ENCODE data around the gene XRCC1. TPM values are rescaled to one million over a fixed set of nuclear protein-coding genes. Genes with fewer than 3 reads are reported as not detected.
"Not testable (repeated sequence)": the region's sequence is repeated elsewhere in the genome, so short reads cannot be mapped to it uniquely, and the experiment has no call there.

Gene XRCC1
- total and polyA plus RNA-seq, 4 experiments from 2014 or later, result 16.3 to 41.0 (median 31.2) TPM

DNA sequence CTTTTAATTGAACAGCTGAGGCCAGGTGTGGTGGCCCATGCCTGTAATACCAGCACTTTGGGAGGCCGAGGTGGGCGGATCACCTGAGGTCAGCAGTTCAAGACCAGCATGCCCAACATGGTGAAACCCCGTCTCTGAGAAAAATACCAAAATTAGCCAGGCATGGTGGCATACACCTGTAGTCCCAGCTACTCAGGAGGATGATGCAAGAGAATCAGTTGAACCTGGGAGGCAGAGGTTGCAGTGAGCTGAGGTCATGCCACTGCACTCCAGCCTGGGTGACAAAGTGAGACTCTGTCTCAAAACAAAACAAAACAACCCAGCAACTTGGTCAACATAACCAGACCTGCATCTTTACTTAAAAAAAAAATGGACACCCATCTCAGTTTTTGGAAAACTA is 11.7 kb upstream of the XRCC1 start:
- H3K4me1 ChIP-seq (ENCODE audit: insufficient read depth, low read length); H3K36me3 ChIP-seq (ENCODE audit: insufficient read depth, low read length); H3K36me3 Mint-ChIP-seq; POLR2A ChIA-PET (ENCODE audit: partially characterized antibody); H3K27ac Mint-ChIP-seq; H3K9me3 ChIP-seq (ENCODE audit: control insufficient read depth in 1 of 2, low read length in 2 of 2); H3K27me3 ChIP-seq (ENCODE audit: insufficient read depth, low read length); H3K27me3 Mint-ChIP-seq; DNase-seq; H3K4me3 ChIP-seq (ENCODE audit: low read length in 2 of 2); H3K27ac ChIP-seq (ENCODE audit: low read depth, low read length); H3K4me3 Mint-ChIP-seq; H3K9me3 Mint-ChIP-seq; intact Hi-C loops (cut with micrococcal nuclease): not testable (repeated sequence)
- CTCF ChIA-PET (ENCODE audit: partially characterized antibody), result interaction anchor here (1.2 kb wide), 1 partner anchor 12 kb away, joined by 5 read pairs; the partner anchor contains the start of genes PINLYP and XRCC1
- H3K4me1 Mint-ChIP-seq, result peaks cover 3 to 24% (median 12%) of the 10 kb centered on the region in 4 donors

- no peak overlapping the region for H3K27ac ChIP-seq (ENCODE audit: low read depth, low read length)
- no peaks in the 10 kb centered on the region for H3K4me1 ChIP-seq (ENCODE audit: insufficient read depth, low read length)
- H3K9me3 Mint-ChIP-seq, result no peaks in the 10 kb centered on the region
- DNase-seq, result no peak
- H3K27ac Mint-ChIP-seq, result peak overlapping the region in 2 of 7 donors; percentile 18 to 32
- ChIA-PET POLR2A (ENCODE audit: partially characterized antibody) (no interaction called here), CTCF (ENCODE audit: partially characterized antibody) (interaction anchor here (1.2 kb wide), 1 partner anchor 11 kb away, joined by 5 read pairs; the partner anchor contains the start of genes PINLYP and XRCC1)
- no peak overlapping the region for H3K4me3 Mint-ChIP-seq
- peaks cover 3 to 10% of the 10 kb centered on the region in 2 donors for H3K36me3 Mint-ChIP-seq
- no peak overlapping the region for H3K4me3 ChIP-seq (ENCODE audit: low read length in 2 of 2)
- H3K4me1 Mint-ChIP-seq, result peaks cover 3 to 24% (median 12%) of the 10 kb centered on the region in 4 donors
- intact Hi-C loops (cut with micrococcal nuclease), result no loop called here
- H3K27me3 Mint-ChIP-seq, result no peaks in the 10 kb centered on the region
- H3K9me3 ChIP-seq (ENCODE audit: control insufficient read depth in 1 of 2, low read length in 2 of 2), result no peaks in the 10 kb centered on the region
- H3K27me3 ChIP-seq (ENCODE audit: insufficient read depth, low read length), result no peaks in the 10 kb centered on the region
- no peaks in the 10 kb centered on the region for H3K36me3 ChIP-seq (ENCODE audit: insufficient read depth, low read length)
Measured at GRCh38 chr19:43586346-43586745, 11.0 kb upstream of the XRCC1 start.

DNA sequence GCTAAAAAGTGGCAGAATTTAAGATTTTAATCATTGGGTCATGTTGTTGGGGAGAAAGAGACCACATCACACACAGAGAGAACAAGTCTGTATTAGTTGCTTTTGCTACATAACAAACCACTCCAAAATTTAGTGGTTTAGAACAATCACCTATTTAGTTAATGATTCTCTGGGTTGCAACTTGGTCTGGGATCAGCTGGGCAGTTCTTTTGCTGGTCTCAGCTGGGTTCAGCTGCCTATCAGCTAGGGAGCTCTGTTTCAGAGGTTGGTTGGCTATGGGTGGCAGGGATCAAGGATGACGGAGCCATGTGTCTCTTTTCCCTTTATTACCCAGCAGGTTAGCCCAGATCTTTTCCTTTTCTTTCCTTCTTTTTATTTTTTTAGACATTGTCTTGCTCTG is 9.2 kb upstream of the XRCC1 start:
- H3K27ac ChIP-seq (ENCODE audit: low read depth, low read length), result no peak overlapping the region
- H3K9me3 Mint-ChIP-seq, result no peaks in the 10 kb centered on the region
- POLR2A ChIA-PET (ENCODE audit: partially characterized antibody), result interaction anchor here (0.8 to 1.4 kb wide), 4 partner anchors 11 to 80 kb away, joined by 3 read pairs; partner anchors contain the start of genes IRGQ, PHLDB3 and ZNF575
- H3K4me3 ChIP-seq (ENCODE audit: low read length in 2 of 2), result no peak overlapping the region
- no peaks in the 10 kb centered on the region for H3K4me1 ChIP-seq (ENCODE audit: insufficient read depth, low read length)
- H3K27me3 Mint-ChIP-seq, result no peaks in the 10 kb centered on the region
- peaks cover under 1 to 4% of the 10 kb centered on the region in 2 donors for H3K36me3 Mint-ChIP-seq
- no peaks in the 10 kb centered on the region for H3K27me3 ChIP-seq (ENCODE audit: insufficient read depth, low read length)
- H3K9me3 ChIP-seq (ENCODE audit: control insufficient read depth in 1 of 2, low read length in 2 of 2), result no peaks in the 10 kb centered on the region
- no peak overlapping the region for H3K4me3 Mint-ChIP-seq
- H3K27ac Mint-ChIP-seq, result peak overlapping the region in 6 of 7 donors; percentile 16 to 87 (median 76)
- H3K4me1 Mint-ChIP-seq, result peaks cover 4 to 23% (median 12%) of the 10 kb centered on the region in 4 donors
- H3K36me3 ChIP-seq (ENCODE audit: insufficient read depth, low read length), result no peaks in the 10 kb centered on the region
- DNase-seq, result no peak
- CTCF ChIA-PET (ENCODE audit: partially characterized antibody), result interaction anchor here (1.1 to 2.1 kb wide), 3 partner anchors 10 to 31 kb away, joined by 5 to 8 read pairs (median 7); no protein-coding TSS in a partner anchor
- intact Hi-C loops (cut with micrococcal nuclease), result no loop called here

DNA sequence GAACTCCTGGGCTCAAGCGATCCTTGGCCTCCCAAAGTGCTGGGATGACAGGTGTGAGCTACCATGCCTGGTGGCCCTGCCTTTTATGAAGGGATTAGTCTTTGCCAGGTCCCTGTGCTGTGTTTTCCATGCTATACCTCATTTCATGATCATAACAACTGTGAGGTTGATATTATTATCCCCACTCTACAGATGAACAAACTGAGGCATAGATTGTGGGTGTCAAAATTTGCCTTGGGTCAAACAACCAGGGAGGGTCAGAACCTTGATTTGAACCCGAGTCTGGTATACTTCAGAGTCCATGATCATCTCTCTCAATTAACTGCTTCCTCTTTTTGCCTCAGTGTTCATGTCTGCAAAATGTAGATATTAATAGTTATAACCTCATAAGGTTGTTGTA is 7.2 kb upstream of the XRCC1 start:
- peaks cover 0 to 2% of the 10 kb centered on the region in 2 donors for H3K36me3 Mint-ChIP-seq
- peaks cover 0 to 2% of the 10 kb centered on the region in 2 donors for H3K27me3 Mint-ChIP-seq
- H3K4me1 Mint-ChIP-seq, result peaks cover 3 to 29% (median 14%) of the 10 kb centered on the region in 4 donors
- Histone ChIP-seq H3K4me1 (ENCODE audit: insufficient read depth, low read length) (no peaks in the 10 kb centered on the region), H3K36me3 (ENCODE audit: insufficient read depth, low read length) (no peaks in the 10 kb centered on the region), H3K27ac (ENCODE audit: low read depth, low read length) (no peak overlapping the region), H3K9me3 (ENCODE audit: control insufficient read depth in 1 of 2, low read length in 2 of 2) (no peaks in the 10 kb centered on the region), H3K4me3 (ENCODE audit: low read length in 2 of 2) (no peak overlapping the region), H3K27me3 (ENCODE audit: insufficient read depth, low read length) (no peaks in the 10 kb centered on the region)
- intact Hi-C loops (cut with micrococcal nuclease), result no loop called here
- peak overlapping the region in 1 of 7 donors; percentile 25 for H3K27ac Mint-ChIP-seq
- no peaks in the 10 kb centered on the region for H3K9me3 Mint-ChIP-seq
- DNase-seq, result no peak
- ChIA-PET CTCF (ENCODE audit: partially characterized antibody) (interaction anchor here (0.6 to 2.7 kb wide), 3 partner anchors 12 to 27 kb away, joined by 3 to 8 read pairs (median 6); no protein-coding TSS in a partner anchor), POLR2A (ENCODE audit: partially characterized antibody) (no interaction called here)
- no peak overlapping the region for H3K4me3 Mint-ChIP-seq

DNA sequence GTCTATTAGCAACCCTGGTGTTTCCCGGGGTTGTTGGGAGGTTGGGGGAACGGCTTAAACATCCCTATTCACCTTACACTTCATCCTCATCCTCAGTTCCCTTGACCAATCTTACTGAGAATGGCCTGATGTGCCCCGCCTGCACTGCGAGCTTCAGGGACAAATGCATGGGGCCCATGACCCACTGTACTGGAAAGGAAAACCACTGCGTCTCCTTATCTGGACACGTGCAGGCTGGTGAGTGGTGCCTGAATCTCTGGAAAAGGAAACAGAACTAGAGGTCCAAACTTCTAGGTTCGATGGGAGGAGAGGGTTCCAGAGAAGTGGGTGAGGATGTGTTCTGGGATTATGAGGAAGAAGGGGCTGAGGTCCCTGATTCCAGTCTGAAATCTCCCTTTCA is 6.1 kb upstream of the XRCC1 start:
- no peaks in the 10 kb centered on the region for H3K27me3 ChIP-seq (ENCODE audit: insufficient read depth, low read length)
- intact Hi-C loops (cut with micrococcal nuclease), result no loop called here
- H3K4me3 ChIP-seq (ENCODE audit: low read length in 2 of 2), result no peak overlapping the region
- Mint-ChIP-seq H3K4me1 (peaks cover 4 to 34% (median 14%) of the 10 kb centered on the region in 4 donors), H3K27me3 (peaks cover 0 to 2% of the 10 kb centered on the region in 2 donors), H3K36me3 (peaks cover 0 to 2% of the 10 kb centered on the region in 2 donors), H3K4me3 (peak overlapping the region in 1 of 8 donors; percentile 39), H3K9me3 (no peaks in the 10 kb centered on the region), H3K27ac (peak overlapping the region in 1 of 7 donors; percentile 25)
- POLR2A ChIA-PET (ENCODE audit: partially characterized antibody), result no interaction called here
- no peaks in the 10 kb centered on the region for H3K36me3 ChIP-seq (ENCODE audit: insufficient read depth, low read length)
- CTCF ChIA-PET (ENCODE audit: partially characterized antibody), result interaction anchor here (2.7 kb wide), 1 partner anchor 13 kb away, joined by 8 read pairs; no protein-coding TSS in a partner anchor
- no peak for DNase-seq
- H3K4me1 ChIP-seq (ENCODE audit: insufficient read depth, low read length), result peaks cover under 1% of the 10 kb centered on the region
- H3K27ac ChIP-seq (ENCODE audit: low read depth, low read length), result no peak overlapping the region
- H3K9me3 ChIP-seq (ENCODE audit: control insufficient read depth in 1 of 2, low read length in 2 of 2), result no peaks in the 10 kb centered on the region

GRCh38 chr19:43578787-43579186 is 3.5 kb upstream of the XRCC1 start:
- Mint-ChIP-seq H3K9me3 (no peaks in the 10 kb centered on the region), H3K27me3 (peaks cover 0 to 2% of the 10 kb centered on the region in 2 donors), H3K27ac (peak overlapping the region in 6 of 7 donors; percentile 17 to 84 (median 75)), H3K4me1 (peaks cover 10 to 46% (median 19%) of the 10 kb centered on the region in 4 donors), H3K36me3 (peaks cover 0 to 9% of the 10 kb centered on the region in 2 donors), H3K4me3 (peak overlapping the region in 4 of 8 donors; percentile 17 to 52 (median 40))
- no peaks in the 10 kb centered on the region for H3K9me3 ChIP-seq (ENCODE audit: control insufficient read depth in 1 of 2, low read length in 2 of 2)
- no peak overlapping the region for H3K27ac ChIP-seq (ENCODE audit: low read depth, low read length)
- CTCF ChIA-PET (ENCODE audit: partially characterized antibody), result interaction anchor here (0.7 to 2.0 kb wide), 3 partner anchors 16 to 49 kb away, joined by 3 to 10 read pairs (median 5); no protein-coding TSS in a partner anchor
- H3K27me3 ChIP-seq (ENCODE audit: insufficient read depth, low read length), result no peaks in the 10 kb centered on the region
- H3K4me3 ChIP-seq (ENCODE audit: low read length in 2 of 2), result no peak overlapping the region
- H3K36me3 ChIP-seq (ENCODE audit: insufficient read depth, low read length), result no peaks in the 10 kb centered on the region
- POLR2A ChIA-PET (ENCODE audit: partially characterized antibody), result no interaction called here
- DNase-seq, result no peak
- H3K4me1 ChIP-seq (ENCODE audit: insufficient read depth, low read length), result peaks cover 16% of the 10 kb centered on the region
- intact Hi-C loops (cut with micrococcal nuclease), result loop anchor here (5.0 kb wide), 1 partner anchor 46 kb away; the partner anchor contains the start of gene ZNF575

Measured in CD4-positive, alpha-beta memory T cell (primary cell).